GM13977 (cell line): ENCODE results near the gene INF2.
"Not testable (repeated sequence)": the region's sequence is repeated elsewhere in the genome, so short reads cannot be mapped to it uniquely, and the experiment has no call there.

ENCODE experiments used
- DNase-seq: peaks from one replicate; pipeline ENCODE4 v3.0.0; 2012; ENCODE audit warnings: low spot score
- in situ Hi-C: fragments of 300-500 bp; cut with MboI; formaldehyde crosslinking; loops from one replicate; pipeline ENCODE4 v1.12.0; 2022; ENCODE audit warnings: low sequenced_read_pairs, low pct_unique_long_range_greater_than_20kb, mixed read lengths, inconsistent platforms; ENCODE audit not compliant: unreplicated experiment
- TF ChIP-seq, protein P1 (sequence below): IDR thresholded peaks from 2 replicates; pipeline ENCODE4 v1.5.1; 2012; ENCODE audit warnings: mild to moderate bottlenecking, control low read depth; ENCODE audit not compliant: insufficient read depth; ENCODE audit errors: extremely low read depth, missing control alignments

The INF2 gene

DNA sequence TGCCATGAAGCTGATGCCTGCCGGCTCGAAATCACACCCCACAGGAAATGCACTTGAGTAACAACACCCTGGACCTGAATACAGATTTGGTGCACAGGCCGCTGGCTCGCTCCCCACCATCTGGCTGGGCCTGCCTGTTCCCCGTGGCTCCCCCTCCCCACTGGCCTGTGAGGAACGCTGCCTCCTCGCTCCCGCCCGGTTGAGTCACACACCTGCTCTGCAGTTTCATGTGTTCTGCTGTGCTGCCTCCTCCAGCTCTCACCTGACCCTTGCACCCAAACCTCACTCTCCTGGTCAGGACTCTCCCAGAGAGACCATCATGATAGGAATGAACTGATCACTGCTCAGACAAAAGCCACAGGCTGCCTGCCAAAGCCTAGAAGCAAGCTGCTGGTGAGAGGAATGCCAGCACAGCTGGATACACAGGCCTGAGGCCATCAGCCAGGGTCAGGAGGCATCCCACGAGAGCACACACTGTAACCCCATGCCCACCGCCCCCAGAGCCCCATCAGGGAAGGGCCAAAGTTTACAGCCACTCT is 59.8 kb downstream of the INF2 start:
- DNase-seq = no peak
- in situ Hi-C loops = no loop called here
- TF ChIP-seq, protein P1, sequence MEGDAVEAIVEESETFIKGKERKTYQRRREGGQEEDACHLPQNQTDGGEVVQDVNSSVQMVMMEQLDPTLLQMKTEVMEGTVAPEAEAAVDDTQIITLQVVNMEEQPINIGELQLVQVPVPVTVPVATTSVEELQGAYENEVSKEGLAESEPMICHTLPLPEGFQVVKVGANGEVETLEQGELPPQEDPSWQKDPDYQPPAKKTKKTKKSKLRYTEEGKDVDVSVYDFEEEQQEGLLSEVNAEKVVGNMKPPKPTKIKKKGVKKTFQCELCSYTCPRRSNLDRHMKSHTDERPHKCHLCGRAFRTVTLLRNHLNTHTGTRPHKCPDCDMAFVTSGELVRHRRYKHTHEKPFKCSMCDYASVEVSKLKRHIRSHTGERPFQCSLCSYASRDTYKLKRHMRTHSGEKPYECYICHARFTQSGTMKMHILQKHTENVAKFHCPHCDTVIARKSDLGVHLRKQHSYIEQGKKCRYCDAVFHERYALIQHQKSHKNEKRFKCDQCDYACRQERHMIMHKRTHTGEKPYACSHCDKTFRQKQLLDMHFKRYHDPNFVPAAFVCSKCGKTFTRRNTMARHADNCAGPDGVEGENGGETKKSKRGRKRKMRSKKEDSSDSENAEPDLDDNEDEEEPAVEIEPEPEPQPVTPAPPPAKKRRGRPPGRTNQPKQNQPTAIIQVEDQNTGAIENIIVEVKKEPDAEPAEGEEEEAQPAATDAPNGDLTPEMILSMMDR = no peak

DNA sequence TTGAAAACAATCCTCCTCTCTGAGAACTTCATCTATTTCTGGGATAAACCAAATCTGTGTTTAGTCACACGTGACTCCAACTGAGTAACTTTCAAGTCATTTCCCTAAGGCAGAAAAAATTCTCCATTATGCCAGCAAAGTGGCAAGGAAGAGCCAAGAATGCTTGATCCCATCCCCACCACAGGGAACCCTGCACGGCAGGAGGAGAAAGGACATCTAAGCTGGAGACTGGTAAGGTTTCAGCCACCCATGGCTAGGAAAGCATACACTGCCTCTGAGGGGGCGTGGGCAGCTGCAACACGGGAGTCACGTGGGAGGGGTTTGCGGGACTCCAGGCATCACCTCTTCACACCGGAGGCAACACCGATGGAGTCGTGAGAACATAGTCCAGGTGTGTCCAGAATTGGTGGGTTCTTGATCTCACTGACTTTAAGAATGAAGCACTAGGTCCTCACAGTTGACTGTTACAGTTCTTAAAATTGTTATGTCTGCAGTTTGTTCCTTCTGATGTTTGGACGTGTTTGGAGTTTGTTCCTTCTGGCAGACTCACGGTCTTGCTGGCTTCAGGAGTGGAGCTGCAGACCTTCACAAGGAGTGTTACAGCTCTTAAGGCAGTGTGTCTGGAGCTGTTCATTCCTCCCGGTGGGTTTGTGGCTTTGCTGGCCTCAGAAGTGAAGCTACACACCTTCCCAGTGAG is 60.8 kb downstream of the INF2 start:
- in situ Hi-C loops = loop anchor here (25.0 kb wide), 1 partner anchor 287 kb away; no protein-coding TSS in a partner anchor
- DNase-seq = no peak
- TF ChIP-seq, protein P1 = no peak

GRCh38 chr14:104750753-104751057 is 61.3 kb downstream of the INF2 start:
- not testable (repeated sequence) for DNase-seq
- in situ Hi-C loops = loop anchor here (25.0 kb wide), 1 partner anchor 287 kb away; no protein-coding TSS in a partner anchor

GRCh38 chr14:104751539-104752422 is 62.4 kb downstream of the INF2 start:
- no peak for DNase-seq
- in situ Hi-C loops = loop anchor here (25.0 kb wide), 1 partner anchor 286 kb away; no protein-coding TSS in a partner anchor
- TF ChIP-seq, protein P1 = peak; percentile 24

GRCh38 chr14:104752423-104752734 is 63.0 kb downstream of the INF2 start:
- DNase-seq = no peak
- in situ Hi-C loops = loop anchor here (25.0 kb wide), 1 partner anchor 285 kb away; no protein-coding TSS in a partner anchor

GRCh38 chr14:104752735-104753527 is 63.5 kb downstream of the INF2 start, which contains the start of gene SIVA1:
SIVA1 (plus strand) TSS chr14:104753147; CDS start chr14:104753202, 55 bp downstream.
- DNase-seq = peak; percentile 100
- TF ChIP-seq, protein P1 = no peak
- in situ Hi-C loops = loop anchor here (25.0 kb wide), 1 partner anchor 284 kb away; no protein-coding TSS in a partner anchor

More at GRCh38 chr14:104752423-104752734, 63.0 kb downstream of the INF2 start:
- TF ChIP-seq, protein P1 = no peak
